ENCODE measurements around the gene NEAT1.
"Not testable (repeated sequence)": the region's sequence is repeated elsewhere in the genome, so short reads cannot be mapped to it uniquely, and the experiment has no call there.

NEAT1 gene

DNA sequence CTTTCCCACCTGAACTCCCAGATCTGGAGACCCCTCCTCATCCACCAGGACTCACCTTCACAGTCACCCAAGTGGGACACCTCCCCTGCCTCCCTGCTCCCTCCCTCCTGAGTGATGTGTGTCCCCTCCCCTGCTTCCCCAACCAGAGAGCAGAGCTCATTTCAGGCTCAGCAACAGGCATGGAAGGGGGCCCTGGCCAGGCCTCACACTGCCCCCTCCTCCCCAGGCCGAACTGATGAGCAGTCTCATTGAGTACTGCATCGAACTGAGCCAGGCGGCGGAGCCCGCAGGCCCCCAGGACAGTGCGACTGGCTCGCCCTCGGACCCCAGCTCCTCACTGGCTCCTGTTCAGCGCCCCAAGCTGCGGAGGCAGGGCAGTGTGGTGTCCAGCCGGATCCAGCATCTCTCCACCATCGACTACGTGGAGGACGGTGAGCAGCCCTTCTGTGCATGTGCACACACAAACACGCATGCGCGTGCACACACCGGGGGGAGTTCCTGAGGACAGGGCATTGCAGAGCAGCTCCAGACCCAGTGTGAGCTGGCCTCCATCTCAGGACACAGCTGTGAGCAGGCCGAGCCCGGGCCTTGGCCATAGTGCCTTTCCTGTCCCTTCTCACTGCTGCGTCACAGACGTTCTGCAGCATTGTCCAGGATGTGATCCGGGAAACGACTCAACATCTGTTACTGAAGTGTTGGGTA is 17.8 kb upstream of the NEAT1 start:
- no peak for DNase-seq (ENCODE audit: low read depth in 2 of 2)

DNA sequence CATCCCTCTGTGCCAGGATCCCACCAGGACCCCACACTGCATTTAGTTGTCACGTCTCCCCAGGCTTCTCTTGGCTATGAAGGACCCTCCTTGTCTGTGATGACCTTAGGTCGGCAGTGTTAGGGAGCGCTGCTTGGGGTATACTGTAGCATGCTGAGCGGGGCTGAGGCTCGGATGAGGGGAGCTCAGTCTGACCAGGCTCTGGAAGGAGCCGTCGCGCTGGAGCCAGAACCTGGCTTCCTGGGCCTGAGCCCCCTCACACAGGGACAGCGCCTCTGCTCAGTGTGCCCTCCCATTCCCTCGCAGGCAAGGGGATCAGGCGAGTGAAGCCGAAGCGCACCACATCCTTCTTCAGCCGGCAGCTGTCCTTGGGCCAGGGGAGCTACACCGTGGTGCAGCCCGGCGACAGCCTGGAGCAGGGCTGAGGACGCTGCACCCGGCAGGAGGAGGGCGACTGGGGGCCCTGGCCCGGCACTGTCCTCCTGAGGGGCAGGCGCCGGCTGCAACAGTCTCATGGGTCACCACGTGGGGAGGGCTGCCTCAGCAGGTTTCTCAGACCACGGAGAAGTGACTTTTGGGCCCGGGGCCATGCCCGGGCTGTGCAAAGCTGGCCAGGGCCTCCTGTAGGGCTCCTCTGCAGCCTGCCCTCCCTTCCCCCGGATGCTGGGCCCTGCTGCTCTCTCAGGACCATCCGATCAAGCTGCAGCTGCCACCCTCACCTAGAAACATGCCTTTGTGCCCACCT is 11.5 kb upstream of the NEAT1 start:
- DNase-seq (ENCODE audit: low read depth in 2 of 2) = no peak

DNA sequence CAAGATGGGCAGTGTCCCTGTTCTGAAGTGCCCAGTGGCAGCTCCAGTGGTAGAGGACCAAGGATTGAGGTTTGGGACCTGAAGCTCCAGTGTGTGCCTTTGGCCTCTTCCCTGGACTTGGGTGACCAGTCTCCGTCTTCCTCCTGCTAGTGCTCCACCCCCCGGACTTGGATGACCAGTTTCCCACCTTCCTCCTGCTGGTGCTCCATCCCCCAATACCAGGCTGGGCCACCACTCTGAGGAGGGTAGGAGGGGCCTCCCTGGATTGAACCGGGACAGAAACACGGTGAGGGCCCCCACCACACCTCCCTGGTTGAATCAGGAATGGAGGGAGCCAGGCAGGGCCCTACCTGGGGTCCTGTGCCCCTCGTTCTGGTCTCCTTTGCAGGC is 10.9 kb upstream of the NEAT1 start:
- no peak for DNase-seq (ENCODE audit: low read depth in 2 of 2)

DNA sequence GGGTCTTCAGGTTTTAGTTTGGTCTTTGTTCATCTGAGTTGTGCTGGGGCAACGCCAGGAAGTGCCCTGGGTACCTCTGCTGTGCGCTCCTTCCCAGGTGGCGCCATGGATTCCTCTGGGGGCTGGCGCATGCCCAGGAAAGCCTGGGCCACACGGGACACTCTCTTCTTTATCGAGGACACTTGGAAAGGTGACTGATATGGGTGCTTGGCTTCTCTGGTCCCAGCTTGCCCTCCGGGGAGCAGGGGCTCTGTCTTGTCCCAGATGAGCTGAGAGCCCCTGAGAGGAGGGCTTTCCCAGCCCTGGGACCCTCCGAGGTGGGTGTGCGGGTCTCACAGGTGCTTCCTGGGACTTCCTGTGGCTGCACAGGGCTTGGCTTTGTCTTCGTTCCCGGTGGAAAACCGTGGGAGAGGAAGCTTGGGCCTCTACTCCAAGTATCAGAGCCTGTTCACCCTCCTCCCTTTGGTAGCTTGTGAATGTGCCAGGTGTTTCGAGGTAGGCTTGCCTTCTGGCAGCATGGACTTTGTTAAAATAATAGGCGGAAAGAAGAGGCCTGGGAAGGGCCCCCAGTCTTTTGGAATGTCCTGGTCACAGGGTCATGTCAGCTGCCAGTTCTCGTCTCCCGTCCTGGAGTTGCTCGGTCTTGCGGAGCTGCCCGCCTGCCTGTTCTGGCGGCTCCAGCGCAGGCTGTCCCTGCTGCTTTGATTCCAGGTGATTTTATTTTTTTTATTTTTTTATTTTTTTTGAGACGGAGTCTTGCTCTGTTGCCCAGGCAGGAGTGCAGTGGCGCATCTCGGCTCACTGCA is 10.1 kb upstream of the NEAT1 start:
- DNase-seq (ENCODE audit: low read depth in 2 of 2) = no peak

DNA sequence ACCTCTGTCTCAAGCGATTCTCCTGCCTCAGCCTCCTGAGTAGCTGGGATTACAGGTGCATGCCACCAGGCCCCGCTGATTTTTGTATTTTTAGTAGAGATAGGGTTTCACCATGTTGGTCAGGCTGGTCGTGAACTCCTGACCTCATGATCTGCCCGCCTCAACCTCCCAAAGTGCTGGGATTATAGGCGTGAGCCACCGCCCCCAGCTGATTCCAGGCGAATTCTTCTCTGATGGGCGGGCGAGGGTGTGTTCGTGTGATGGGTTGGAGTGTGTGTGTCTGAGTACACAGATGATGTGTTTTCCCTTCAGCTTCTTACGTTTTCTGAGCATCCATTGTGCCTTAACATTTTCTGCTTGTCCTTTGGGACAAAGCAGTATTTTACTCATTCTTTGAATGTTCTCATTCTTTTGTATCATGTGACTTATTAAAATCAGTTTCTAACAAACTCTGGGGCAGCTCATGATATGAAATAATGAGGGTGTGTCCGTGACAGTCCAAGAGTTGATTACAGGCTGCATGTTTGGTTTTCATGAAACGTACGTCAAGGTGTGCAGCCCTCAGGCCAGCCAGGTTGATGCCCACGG is 9.4 kb upstream of the NEAT1 start:
- DNase-seq (ENCODE audit: low read depth in 2 of 2) = not testable (repeated sequence)

DNA sequence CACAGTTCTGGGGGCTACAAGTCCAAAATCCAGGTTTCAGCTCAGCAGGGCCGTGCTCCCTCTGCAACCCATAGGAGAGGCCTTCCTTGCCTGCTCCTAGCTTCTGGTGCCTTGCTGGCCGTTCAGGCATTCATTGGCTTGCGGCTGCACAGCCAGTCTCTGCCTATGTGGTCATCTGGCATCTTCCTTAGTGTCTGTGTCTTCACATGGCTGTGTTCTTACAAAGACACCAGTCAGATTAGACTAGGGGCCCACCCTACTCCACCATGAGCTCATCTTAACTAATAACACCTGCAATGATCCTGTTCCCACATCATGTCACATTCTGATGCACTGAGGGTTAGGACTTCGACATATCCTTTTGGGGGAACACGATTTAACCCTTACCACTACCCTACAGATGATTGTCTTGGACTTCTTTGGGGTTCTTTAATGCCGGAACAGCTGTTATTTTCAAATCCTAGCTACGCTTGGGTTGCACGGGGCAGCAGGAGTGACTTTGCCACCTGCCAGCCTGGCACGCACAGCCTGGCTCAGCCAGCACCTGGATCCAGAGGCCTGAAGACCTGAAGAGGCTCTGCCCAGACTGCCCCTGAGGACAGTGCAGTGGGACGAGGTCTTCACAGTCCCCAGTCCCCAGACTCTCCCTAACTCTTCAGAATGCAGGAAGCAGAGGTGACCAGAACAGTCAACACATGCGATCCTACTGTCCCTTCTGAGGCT is 7.7 kb upstream of the NEAT1 start:
- no peak for DNase-seq (ENCODE audit: low read depth in 2 of 2)

DNA sequence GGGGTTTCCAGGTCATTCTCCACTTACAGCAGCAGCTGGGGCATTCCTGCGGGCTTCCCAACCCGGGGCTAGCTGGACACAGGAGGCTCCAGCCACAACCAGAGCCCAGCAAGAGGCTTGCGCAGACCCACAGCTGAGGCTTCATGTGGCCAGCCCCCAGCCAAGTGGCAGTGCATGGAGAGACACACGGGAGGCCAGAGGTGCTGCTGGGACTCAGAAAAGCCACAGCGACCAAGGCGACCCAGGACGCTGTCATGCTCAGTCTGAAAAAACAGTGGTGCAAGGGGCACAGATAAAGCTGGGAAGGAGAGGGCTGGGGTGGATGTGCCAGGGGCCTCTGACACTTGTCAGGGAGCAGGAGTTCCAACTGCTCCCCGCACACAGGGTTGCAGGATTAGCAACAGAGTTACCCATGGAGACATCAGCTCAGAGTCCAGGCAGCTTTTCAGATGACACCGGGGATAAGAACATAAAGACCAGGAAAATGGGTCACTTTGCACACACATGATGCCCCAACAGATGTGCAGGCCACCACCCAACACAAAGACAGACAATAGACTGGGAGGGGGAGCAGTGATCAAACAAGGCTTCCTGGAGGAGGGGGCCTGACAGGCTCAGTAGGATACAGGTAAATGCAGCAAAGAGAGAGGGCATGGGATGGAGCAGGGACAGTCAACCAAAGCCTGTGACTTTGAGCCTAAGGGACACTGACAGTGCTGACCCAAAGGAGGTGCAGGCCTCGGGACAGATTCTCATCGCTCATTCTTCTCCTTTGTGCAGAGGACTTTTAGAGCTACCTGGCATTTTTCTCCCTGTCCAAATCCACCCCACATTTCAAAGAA is 6.9 kb upstream of the NEAT1 start:
- DNase-seq (ENCODE audit: low read depth in 2 of 2) = no peak

DNA sequence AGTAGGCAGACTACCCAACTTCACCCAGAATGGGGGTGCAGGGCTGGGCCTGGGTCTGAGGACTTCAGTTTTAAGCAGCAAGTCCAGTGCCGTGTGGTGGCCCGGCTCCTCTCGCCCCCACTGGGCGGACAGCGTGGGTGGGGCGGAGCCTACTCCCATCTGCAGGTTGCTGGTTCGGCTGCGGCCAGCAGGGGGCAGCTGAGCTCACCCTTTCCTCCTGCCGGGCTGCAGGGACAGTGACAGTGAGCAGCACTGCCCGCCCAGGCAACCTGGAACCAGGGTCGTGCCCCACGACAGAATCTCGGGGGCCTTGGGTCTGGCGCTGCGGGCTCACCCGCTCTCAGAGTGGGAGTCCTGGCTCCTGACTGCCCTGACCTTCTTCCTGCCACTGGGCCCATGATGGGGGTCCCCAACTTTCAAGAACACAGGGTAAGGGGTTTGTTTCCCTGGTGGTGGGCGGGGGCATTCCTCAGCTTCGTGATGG is 6.2 kb upstream of the NEAT1 start:
- DNase-seq (ENCODE audit: low read depth in 2 of 2) = peak; percentile 79 to 94

DNA sequence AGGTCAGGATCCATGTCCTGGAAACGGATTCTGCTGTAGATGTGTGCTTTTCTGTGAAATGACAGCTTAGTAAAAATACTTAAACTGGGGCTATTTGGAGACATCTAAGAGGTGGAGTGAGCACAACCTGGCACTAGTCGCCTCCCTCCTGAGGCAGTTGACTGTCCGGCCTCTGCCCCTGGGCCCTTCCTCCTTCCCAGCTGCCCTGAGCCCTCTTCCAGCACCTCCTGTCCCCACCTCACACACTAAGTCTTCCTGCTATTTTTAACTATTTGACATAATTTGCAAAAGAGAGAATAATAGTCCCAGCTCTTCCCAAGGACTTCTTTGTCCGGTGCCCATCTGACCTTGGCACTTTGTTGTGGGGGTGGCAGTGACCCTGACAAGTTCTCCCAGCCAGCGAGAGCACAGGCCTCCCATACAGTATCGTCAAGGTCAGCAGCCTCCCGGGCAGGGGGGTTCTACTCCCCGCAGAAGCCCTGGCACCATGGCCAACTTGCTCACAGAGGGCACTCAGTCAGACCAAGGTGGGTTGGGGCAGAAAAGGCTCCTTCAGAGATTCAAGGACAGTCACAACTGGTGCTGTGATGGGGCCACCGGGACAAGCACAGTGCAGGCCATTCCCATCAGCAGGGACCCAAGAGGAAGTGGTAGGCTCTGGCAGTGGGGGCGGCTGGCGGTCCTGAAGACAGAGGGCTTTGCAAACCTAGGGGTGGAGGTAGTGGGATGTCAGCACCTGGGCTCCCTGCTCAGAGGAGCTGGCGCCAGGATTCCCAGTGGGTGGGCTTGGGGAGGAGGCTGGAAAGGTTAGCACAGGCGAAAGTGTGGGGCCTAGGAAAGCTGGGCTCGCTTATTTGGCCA is 5.5 kb upstream of the NEAT1 start:
- no peak for DNase-seq (ENCODE audit: low read depth in 2 of 2)

DNA sequence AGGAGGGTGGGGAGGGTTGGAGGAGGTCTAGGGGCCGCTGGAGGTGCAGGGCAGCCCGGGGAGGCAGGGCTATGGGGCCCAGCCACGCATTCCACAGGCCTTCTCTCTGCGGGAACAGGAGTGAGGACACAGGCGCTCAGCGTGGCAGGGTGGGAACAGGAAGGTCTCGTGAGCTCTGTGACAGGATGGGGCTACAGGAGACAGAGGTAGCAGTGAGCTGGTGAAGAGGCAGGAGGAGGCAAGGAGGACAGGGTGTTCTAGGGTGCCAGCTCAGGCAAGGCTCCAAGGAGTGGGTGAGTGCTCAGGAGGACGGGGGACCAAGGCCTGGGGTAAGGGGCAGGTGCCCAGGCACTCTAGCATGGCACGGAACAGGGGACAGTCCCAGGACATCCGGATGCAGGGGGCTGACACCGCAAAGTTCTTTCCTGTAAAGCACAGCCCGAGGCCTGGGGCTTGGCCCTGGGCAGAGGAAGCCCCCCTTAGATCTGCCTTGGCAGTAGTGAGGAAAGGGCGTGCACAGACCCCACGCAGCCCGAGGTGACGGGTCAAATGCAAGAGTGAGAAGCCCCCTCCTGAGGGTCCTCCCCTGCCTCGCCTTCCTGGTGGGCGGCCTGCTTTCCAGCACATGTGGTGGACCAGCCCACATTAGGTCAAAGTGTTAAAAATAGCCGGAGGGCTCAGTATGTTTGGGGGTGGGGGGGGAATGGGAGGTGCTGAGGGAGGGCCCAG is 4.7 kb upstream of the NEAT1 start:
- no peak for DNase-seq (ENCODE audit: low read depth in 2 of 2)

DNA sequence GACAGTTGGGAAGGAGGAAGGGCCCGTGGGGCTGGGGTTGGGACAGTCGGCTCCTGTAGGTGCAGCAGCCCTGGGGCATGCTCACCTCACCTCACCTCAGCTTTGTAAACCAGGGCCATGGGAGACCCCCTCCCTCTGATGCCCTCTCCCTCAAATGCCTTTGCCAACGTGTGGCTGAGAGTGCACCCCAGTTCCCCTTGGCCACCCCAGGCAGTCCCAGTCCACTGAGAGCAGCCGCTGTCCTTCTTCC is 4.2 kb upstream of the NEAT1 start:
- DNase-seq (ENCODE audit: low read depth in 2 of 2) = no peak

DNA sequence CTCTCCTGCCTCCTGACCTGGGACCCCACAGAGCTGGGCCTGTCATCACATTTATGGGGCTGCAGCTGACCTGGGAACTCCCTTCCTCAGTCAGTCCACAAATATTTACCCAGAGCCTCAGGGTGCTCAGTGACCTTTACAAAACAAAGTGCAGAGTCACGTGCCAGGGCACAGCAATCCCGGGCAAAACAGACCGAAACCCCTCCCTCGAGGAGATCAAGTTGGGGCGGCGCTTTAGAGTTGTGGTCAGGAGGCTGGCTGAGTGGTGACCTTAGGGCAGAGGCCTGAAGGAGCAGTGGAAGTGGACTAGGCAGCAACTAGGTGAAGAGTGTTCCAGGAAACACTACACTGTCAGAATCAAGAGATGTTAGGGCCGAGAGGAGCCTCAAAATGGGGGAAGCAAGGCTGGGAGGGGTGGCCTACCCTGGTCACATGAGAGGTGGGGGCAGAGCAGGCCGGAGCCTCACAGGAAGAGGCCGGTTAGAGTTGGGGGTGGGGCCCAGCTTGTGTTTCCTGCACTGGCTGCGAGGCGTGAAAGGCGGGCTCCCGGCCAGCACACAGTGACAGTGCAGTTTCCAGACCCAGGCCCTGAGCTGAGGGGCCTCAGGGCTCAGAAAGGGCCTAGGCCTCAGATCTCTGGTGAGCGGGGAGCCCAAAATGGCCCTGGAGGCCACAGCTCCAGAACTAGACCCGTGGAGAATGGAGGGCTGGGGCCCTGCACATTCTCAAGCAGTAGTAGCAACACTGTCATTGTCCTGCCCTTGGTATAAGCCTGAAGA is 3.7 kb upstream of the NEAT1 start:
- DNase-seq (ENCODE audit: low read depth in 2 of 2) = peak; percentile 73 to 94

DNA sequence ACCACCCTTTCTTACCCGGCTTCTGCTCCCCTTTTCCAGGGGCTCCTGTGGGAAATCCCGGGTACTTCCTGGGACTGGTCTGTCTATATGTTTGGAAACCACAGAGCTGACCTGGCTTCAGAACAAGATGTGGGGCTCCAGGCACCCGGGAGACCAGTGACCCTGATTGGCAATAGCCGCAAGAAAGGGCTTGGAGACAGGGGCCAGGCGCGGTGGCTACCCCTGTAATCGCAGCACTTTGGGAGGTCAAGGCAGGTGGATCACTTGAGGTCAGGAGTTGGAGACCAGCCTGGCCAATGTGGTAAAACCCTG is 3.2 kb upstream of the NEAT1 start:
- no peak for DNase-seq (ENCODE audit: low read depth in 2 of 2)

DNA sequence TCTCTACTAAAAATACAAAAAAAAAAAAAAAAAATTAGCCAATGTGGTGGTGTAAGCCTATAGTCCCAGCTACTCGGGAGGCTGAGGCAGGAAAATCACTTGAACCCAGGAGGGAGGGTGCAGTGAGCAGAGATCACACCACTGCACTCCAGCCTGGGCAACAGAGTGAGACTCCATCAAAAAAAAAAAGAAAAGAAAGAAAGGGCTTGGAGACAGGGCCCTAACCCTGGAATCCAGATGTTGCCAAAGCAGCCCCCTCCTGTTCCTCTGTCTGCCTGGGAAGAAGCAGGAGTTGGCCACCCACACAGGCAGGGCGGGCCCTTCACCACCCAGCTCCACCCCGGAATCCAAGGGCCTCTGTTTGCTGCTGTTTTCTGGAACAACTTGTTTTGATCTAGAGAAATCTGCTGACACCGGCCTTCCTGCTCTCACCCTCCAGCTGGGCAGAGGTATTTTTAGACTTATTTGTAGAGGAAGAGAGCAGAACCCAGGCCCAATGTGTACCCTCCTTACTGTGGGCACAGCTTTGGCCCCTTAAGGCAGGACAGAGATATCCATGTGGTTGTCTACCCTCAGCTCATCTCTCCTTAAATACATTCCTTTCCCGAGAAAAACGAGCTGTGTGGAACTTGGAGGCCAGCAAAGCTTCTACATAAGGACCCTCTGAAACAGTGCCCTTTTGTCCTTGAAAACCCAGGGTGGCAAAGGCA is 2.7 kb upstream of the NEAT1 start:
- DNase-seq (ENCODE audit: low read depth in 2 of 2) = peak in 1 of 2 experiments; percentile 66

DNA sequence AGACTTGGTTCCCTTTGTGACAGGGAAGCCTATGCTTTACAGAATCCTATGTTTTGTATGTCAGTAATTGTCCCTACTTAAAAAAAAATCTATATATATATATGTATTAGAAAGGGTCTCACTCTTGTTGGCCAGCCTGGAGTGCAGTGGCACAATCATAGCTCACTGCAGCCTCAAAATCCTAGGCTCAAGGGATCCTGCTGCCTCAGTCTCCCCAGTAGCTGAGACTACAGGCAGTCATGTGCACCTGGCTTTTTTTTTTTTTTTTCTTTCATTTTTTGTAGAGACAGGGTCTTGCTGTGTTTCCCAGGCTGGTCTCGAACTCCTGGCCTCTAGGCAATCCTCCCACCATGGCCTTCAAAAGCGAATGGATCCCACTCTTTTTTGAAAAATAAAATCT is 2.1 kb upstream of the NEAT1 start:
- no peak for DNase-seq (ENCODE audit: low read depth in 2 of 2)

DNA sequence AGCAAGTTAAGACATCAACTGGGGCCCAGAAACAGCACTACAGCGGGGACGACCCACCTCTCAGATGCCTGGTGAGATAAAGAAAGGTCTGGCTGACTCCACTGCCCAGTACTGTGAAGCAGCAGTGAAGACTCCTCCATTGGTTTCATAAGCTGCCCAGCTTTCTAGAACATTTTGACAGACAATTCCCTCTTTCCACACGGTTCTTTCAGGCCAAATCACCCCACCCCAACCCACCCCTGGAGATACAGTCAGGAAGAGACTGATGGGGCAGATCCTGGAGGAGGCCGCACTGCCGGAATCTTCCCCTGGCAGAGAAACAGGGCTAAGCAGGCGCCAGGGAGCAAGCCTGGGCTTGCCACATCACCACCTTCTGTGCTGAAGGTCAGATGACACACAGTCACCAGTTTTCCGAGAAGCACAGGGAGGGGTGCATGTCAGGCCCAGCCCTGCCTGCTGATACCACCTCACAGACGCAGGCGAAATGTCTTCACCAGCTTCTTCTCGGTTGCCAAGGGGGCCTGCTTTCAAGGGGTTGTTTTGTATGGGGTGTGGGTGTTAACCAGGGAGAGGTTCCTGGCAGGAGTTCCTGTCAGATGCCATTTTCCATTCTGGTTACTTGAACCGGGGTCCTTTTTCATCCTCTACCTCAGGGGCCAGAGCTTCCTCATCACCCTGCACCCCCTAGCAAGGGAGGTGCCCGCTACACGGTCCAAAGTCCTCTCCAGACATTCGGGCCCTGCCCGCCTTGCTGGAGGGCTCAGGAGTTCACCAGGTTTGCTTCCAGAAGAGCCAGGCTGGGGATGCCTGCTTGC is 1.4 kb upstream of the NEAT1 start:
- DNase-seq (ENCODE audit: low read depth in 2 of 2) = peak; percentile 76 to 83
